Uterus (tissue), 2 donors: ENCODE data around the gene OGFR.

Experiments used
- POLR2A ChIP-seq, 2 donors: fragments of 450-650 bp; IDR thresholded peaks; one replicate each; pipeline ENCODE4 v1.6.1; 2016; ENCODE audit warnings: antibody characterized with exemption in 2 of 2, mild to moderate bottlenecking in 1 of 2, moderate library complexity in 1 of 2
- TF ChIP-seq, protein P1 (sequence below), 4 experiments: fragments of 200-600 bp in 2 of 4; fragments of 450-650 bp in 2 of 4; sonication (generic) in 2 of 4; IDR thresholded peaks; one replicate each; pipeline ENCODE4 v1.5.1; 2016 to 2019; ENCODE audit warnings: antibody characterized with exemption in 4 of 4, mild to moderate bottlenecking in 2 of 4, moderate library complexity in 1 of 4

- TF ChIP-seq, protein P1, sequence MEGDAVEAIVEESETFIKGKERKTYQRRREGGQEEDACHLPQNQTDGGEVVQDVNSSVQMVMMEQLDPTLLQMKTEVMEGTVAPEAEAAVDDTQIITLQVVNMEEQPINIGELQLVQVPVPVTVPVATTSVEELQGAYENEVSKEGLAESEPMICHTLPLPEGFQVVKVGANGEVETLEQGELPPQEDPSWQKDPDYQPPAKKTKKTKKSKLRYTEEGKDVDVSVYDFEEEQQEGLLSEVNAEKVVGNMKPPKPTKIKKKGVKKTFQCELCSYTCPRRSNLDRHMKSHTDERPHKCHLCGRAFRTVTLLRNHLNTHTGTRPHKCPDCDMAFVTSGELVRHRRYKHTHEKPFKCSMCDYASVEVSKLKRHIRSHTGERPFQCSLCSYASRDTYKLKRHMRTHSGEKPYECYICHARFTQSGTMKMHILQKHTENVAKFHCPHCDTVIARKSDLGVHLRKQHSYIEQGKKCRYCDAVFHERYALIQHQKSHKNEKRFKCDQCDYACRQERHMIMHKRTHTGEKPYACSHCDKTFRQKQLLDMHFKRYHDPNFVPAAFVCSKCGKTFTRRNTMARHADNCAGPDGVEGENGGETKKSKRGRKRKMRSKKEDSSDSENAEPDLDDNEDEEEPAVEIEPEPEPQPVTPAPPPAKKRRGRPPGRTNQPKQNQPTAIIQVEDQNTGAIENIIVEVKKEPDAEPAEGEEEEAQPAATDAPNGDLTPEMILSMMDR (IDR thresholded peaks at IDR 0.05): no peak
- TF ChIP-seq POLR2A (IDR thresholded peaks at IDR 0.05): no peak
Measured at GRCh38 chr20:62764156-62764935, 40.3 kb upstream of the OGFR start.
